ENCODE results near the gene UCN3.
"Not testable (repeated sequence)": the region's sequence is repeated elsewhere in the genome, so short reads cannot be mapped to it uniquely, and the experiment has no call there.

The UCN3 gene

GRCh38 chr10:5400468-5401240, 35.9 kb downstream of the UCN3 start:
- Histone ChIP-seq H3K79me2 (no peaks in the 10 kb centered on the region), H3K27me3 (ENCODE audit: control insufficient read depth, insufficient read depth, low read length) (no peaks in the 10 kb centered on the region), H3K9ac (no peak overlapping the region), H3K4me3 (ENCODE audit: low read depth, low read length) (no peak overlapping the region), H3K4me2 (ENCODE audit: low read length) (no peak overlapping the region), H2AFZ (no peak overlapping the region), H3K27ac (no peak overlapping the region), H3K4me1 (no peaks in the 10 kb centered on the region), H3K9me3 (ENCODE audit: control insufficient read depth, low read length) (no peaks in the 10 kb centered on the region), H3K36me3 (ENCODE audit: control insufficient read depth, insufficient read depth, low read length) (no peaks in the 10 kb centered on the region)
- no peak for TF ChIP-seq CTCF (IDR thresholded peaks at IDR 0.05)

- H3K4me1 ChIP-seq: no peaks in the 10 kb centered on the region
- H2AFZ ChIP-seq: no peak overlapping the region
- no peak overlapping the region for H3K27ac ChIP-seq
- H3K9ac ChIP-seq: no peak overlapping the region
- H3K4me3 ChIP-seq (ENCODE audit: low read depth, low read length): no peak overlapping the region
- no peaks in the 10 kb centered on the region for H3K36me3 ChIP-seq (ENCODE audit: control insufficient read depth, insufficient read depth, low read length)
- no peaks in the 10 kb centered on the region for H3K79me2 ChIP-seq
- no peaks in the 10 kb centered on the region for H3K27me3 ChIP-seq (ENCODE audit: control insufficient read depth, insufficient read depth, low read length)
- H3K9me3 ChIP-seq (ENCODE audit: control insufficient read depth, low read length): no peaks in the 10 kb centered on the region
- no peak overlapping the region for H3K4me2 ChIP-seq (ENCODE audit: low read length)
- TF ChIP-seq CTCF (IDR thresholded peaks at IDR 0.05): no peak
Observed at GRCh38 chr10:5402798-5403197, 38.0 kb downstream of the UCN3 start.

GRCh38 chr10:5404208-5405041, 39.7 kb downstream of the UCN3 start, which contains the start of gene TUBAL3:
TSS of gene TUBAL3 (minus strand) at chr10:5404828. CDS start at chr10:5404792, 36 bp downstream.
- Histone ChIP-seq H3K27ac (no peak within 1 kb of the TSS), H3K27me3 (ENCODE audit: control insufficient read depth, insufficient read depth, low read length) (no peaks in the 10 kb centered on the region), H3K79me2 (no peaks in the 10 kb centered on the region), H3K4me3 (ENCODE audit: low read depth, low read length) (no peak within 1 kb of the TSS), H3K9ac (no peak within 1 kb of the TSS), H3K4me1 (no peaks in the 10 kb centered on the region), H3K4me2 (ENCODE audit: low read length) (no peak within 1 kb of the TSS), H3K36me3 (ENCODE audit: control insufficient read depth, insufficient read depth, low read length) (no peaks in the 10 kb centered on the region), H2AFZ (no peak within 1 kb of the TSS), H3K9me3 (ENCODE audit: control insufficient read depth, low read length) (no peaks in the 10 kb centered on the region)
- TF ChIP-seq CTCF (IDR thresholded peaks at IDR 0.05): no peak

GRCh38 chr10:5406918-5407317, 42.2 kb downstream of the UCN3 start:
- Histone ChIP-seq H3K4me3 (ENCODE audit: low read depth, low read length) (no peak overlapping the region), H3K27me3 (ENCODE audit: control insufficient read depth, insufficient read depth, low read length) (no peaks in the 10 kb centered on the region), H3K9ac (no peak overlapping the region), H3K9me3 (ENCODE audit: control insufficient read depth, low read length) (no peaks in the 10 kb centered on the region), H3K27ac (no peak overlapping the region), H3K4me1 (no peaks in the 10 kb centered on the region), H3K4me2 (ENCODE audit: low read length) (no peak overlapping the region), H2AFZ (no peak overlapping the region), H3K79me2 (no peaks in the 10 kb centered on the region), H3K36me3 (ENCODE audit: control insufficient read depth, insufficient read depth, low read length) (no peaks in the 10 kb centered on the region)
- no peak for TF ChIP-seq CTCF (IDR thresholded peaks at IDR 0.05)

GRCh38 chr10:5410787-5411186, 46.0 kb downstream of the UCN3 start:
- not testable (repeated sequence) for H3K36me3 ChIP-seq (ENCODE audit: control insufficient read depth, insufficient read depth, low read length)

More at GRCh38 chr10:5410787-5411186, 46.0 kb downstream of the UCN3 start:
- H3K27me3 ChIP-seq (ENCODE audit: control insufficient read depth, insufficient read depth, low read length); H3K4me1 ChIP-seq; H3K4me3 ChIP-seq (ENCODE audit: low read depth, low read length); H2AFZ ChIP-seq; H3K9me3 ChIP-seq (ENCODE audit: control insufficient read depth, low read length); H3K79me2 ChIP-seq; H3K9ac ChIP-seq; H3K27ac ChIP-seq; H3K4me2 ChIP-seq (ENCODE audit: low read length): not testable (repeated sequence)

Data from parathyroid adenoma (tissue), 2 donors.